IMR-90 (cell line): ENCODE data around the gene SMIM12. TPM values are rescaled to one million over a fixed set of nuclear protein-coding genes. Genes with fewer than 3 reads are reported as not detected.

Experiments used
- ATAC-seq: fragments of 200-7000 bp; cut with Tn5 transposase; 2 replicates; pipeline ENCODE4 v1.9.1; 2020; ENCODE audit warnings: low read depth, mild to moderate bottlenecking, moderate library complexity
- BruUV-seq: library from RNA; stranded (reverse); fragments of 400-500 nt; replicated peaks from 2 replicates; lab custom pipeline; 2021; lab: Mats Ljungman, UMichigan
- CTCF ChIA-PET: fragments of 300-600 bp; formaldehyde crosslinking; extraction: SDS; loops from one replicate; lab custom pipeline; 2021; ENCODE audit warnings: antibody characterized with exemption; lab: Yijun Ruan, JAX
- POLR2A ChIA-PET: fragments of 300-600 bp; sonication (Branson Sonifier 250); formaldehyde crosslinking; loops from one replicate; lab custom pipeline; 2022; ENCODE audit warnings: antibody characterized with exemption; ENCODE audit not compliant: unreplicated experiment; lab: Charles Lee
- DNase-seq: peaks from one replicate; pipeline ENCODE4 v3.0.0; 2013
- H2AFZ ChIP-seq: replicated peaks from 2 replicates; pipeline ENCODE3; 2013; ENCODE audit warnings: low read length, mild to moderate bottlenecking; ENCODE audit not compliant: poor library complexity
- H2AK5ac ChIP-seq: 2 replicates; pipeline ENCODE4 v1.6.1; 2013; ENCODE audit warnings: low read depth, low read length, inconsistent platforms
- H2AK9ac ChIP-seq: replicated peaks from 2 replicates; pipeline ENCODE3; 2013; ENCODE audit warnings: mild to moderate bottlenecking, low read depth, low read length, moderate library complexity; ENCODE audit not compliant: poor library complexity
- H2BK120ac ChIP-seq: 2 replicates; pipeline ENCODE4 v1.6.1; 2013; ENCODE audit warnings: low read depth, low read length, inconsistent platforms
- H2BK15ac ChIP-seq: 3 replicates; pipeline ENCODE4 v1.6.1; 2013; ENCODE audit warnings: low read depth, low read length, inconsistent platforms
- H2BK20ac ChIP-seq: 2 replicates; pipeline ENCODE4 v1.6.1; 2013; ENCODE audit warnings: low read depth, mild to moderate bottlenecking, inconsistent platforms, low read length, moderate library complexity
- H2BK5ac ChIP-seq: 2 replicates; pipeline ENCODE4 v1.6.1; 2013; ENCODE audit warnings: mild to moderate bottlenecking, low read depth, low read length, inconsistent platforms; ENCODE audit not compliant: poor library complexity, severe bottlenecking
- H3K14ac ChIP-seq: replicated peaks from 2 replicates; pipeline ENCODE4 v1.6.1; 2013; ENCODE audit warnings: low read depth, low read length, inconsistent platforms
- H3K18ac ChIP-seq: 2 replicates; pipeline ENCODE4 v1.6.1; 2013; ENCODE audit warnings: low read depth, low read length, control low read depth
- H3K23ac ChIP-seq: 2 replicates; pipeline ENCODE4 v1.6.1; 2013; ENCODE audit warnings: low read depth, low read length, inconsistent platforms
- H3K27ac ChIP-seq: 2 replicates; pipeline ENCODE4 v1.5.1; 2013; ENCODE audit warnings: mild to moderate bottlenecking, control low read depth, low read length; ENCODE audit not compliant: insufficient read depth
- H3K27me3 ChIP-seq: 2 replicates; pipeline ENCODE4 v1.6.1; 2013; ENCODE audit warnings: low read length; ENCODE audit not compliant: control insufficient read depth, insufficient read depth
- H3K36me3 ChIP-seq: 2 replicates; pipeline ENCODE4 v1.6.1; 2013; ENCODE audit warnings: low read length, mixed read lengths; ENCODE audit not compliant: control insufficient read depth, insufficient read depth
- H3K4ac ChIP-seq: 2 replicates; pipeline ENCODE4 v1.6.1; 2013; ENCODE audit warnings: low read depth, low read length, inconsistent platforms
- H3K4me1 ChIP-seq: 2 replicates; pipeline ENCODE4 v1.6.1; 2013; ENCODE audit warnings: low read length, mixed read lengths; ENCODE audit not compliant: control insufficient read depth, insufficient read depth
- H3K4me2 ChIP-seq: 2 replicates; pipeline ENCODE4 v1.6.1; 2013; ENCODE audit warnings: low read depth, mild to moderate bottlenecking, control low read depth, low read length, moderate library complexity
- H3K4me3 ChIP-seq: 2 replicates; pipeline ENCODE4 v1.5.1; 2013; ENCODE audit warnings: low read depth, mild to moderate bottlenecking, control low read depth, low read length, moderate library complexity; ENCODE audit not compliant: insufficient read depth
- H3K56ac ChIP-seq: 2 replicates; pipeline ENCODE4 v1.6.1; 2013; ENCODE audit warnings: low read length, inconsistent platforms; ENCODE audit not compliant: insufficient read depth; ENCODE audit errors: extremely low read depth
- H3K79me1 ChIP-seq, 2 experiments: 2 replicates each; pipeline ENCODE4 v1.6.1; 2013; ENCODE audit warnings: low read length in 2 of 2, inconsistent platforms in 1 of 2, low read depth in 1 of 2
- H3K9ac ChIP-seq: 2 replicates; pipeline ENCODE4 v1.6.1; 2013; ENCODE audit warnings: low read depth, low read length, control low read depth
- H3K9me1 ChIP-seq: 2 replicates; pipeline ENCODE4 v1.6.1; 2013; ENCODE audit warnings: low read length, inconsistent platforms; ENCODE audit not compliant: insufficient read depth
- H3K9me3 ChIP-seq: 2 replicates; pipeline ENCODE4 v1.6.1; 2013; ENCODE audit warnings: low read length; ENCODE audit not compliant: control insufficient read depth, insufficient read depth
- H4K20me1 ChIP-seq: 2 replicates; pipeline ENCODE4 v1.6.1; 2013; ENCODE audit warnings: low read length, inconsistent platforms; ENCODE audit not compliant: insufficient read depth
- H4K5ac ChIP-seq: 2 replicates; pipeline ENCODE4 v1.6.1; 2013; ENCODE audit warnings: mild to moderate bottlenecking, low read depth, low read length, control low read depth
- H4K8ac ChIP-seq, 2 experiments: 2 replicates each; pipeline ENCODE4 v1.6.1; 2013; ENCODE audit warnings: low read depth in 2 of 2, low read length in 2 of 2, control low read depth in 1 of 2, inconsistent platforms in 1 of 2
- H4K91ac ChIP-seq: 2 replicates; pipeline ENCODE4 v1.6.1; 2013; ENCODE audit warnings: low read depth, low read length, inconsistent platforms; ENCODE audit not compliant: insufficient read depth
- CEBPB ChIP-seq: IDR thresholded peaks from 2 replicates; pipeline ENCODE4 v1.6.1; 2012; ENCODE audit warnings: low read depth, low read length, improper control_type of control experiment
- CHD1 ChIP-seq: IDR thresholded peaks from 2 replicates; pipeline ENCODE4 v1.6.1; 2012; ENCODE audit warnings: low read depth, low read length, improper control_type of control experiment
- CTCF ChIP-seq: conservative IDR thresholded peaks from 2 replicates; pipeline ENCODE4 v1.5.1; 2012; ENCODE audit warnings: mild to moderate bottlenecking, low read depth, low read length, improper control_type of control experiment
- POLR2A ChIP-seq: IDR thresholded peaks from 2 replicates; pipeline ENCODE4 v1.6.1; 2012; ENCODE audit warnings: mild to moderate bottlenecking, low read depth, low read length
- RFX5 ChIP-seq: IDR thresholded peaks from 2 replicates; pipeline ENCODE4 v1.8.0; 2012; ENCODE audit warnings: low read depth, mild to moderate bottlenecking, low read length, moderate library complexity
- WGBS, 2 experiments: methylation state at CpG; one replicate each; pipeline versions ENCODE4 v1.1.5 to v1.1.7; 2013; ENCODE audit warnings: missing lambda C conversion rate in 2 of 2; ENCODE audit not compliant: insufficient read length in 1 of 2; ENCODE audit errors: extremely low coverage in 2 of 2; 5-methylcytosine and 5-hydroxymethylcytosine counted together
- dilution Hi-C: fragments of 300-500 bp; cut with HindIII; formaldehyde crosslinking; loops from one replicate; pipeline ENCODE4 v1.14.3; 2018; ENCODE audit warnings: low sequenced_read_pairs; ENCODE audit not compliant: unreplicated experiment
- in situ Hi-C: fragments of 300-500 bp; cut with MboI; formaldehyde crosslinking; loops from 3 replicates; pipeline ENCODE4 v1.14.3; 2019; ENCODE audit warnings: low sequenced_read_pairs, inconsistent platforms, mixed read lengths
- intact Hi-C: fragments of 100-400 bp; cut with micrococcal nuclease; formaldehyde crosslinking; loops from 2 replicates; pipeline ENCODE4 v1.10.0; 2022
- polyA plus RNA-seq, 3 experiments: library from polyadenylated mRNA; depleted of rRNA; stranded (reverse); fragments of >200 nt; gene quantifications; 2 replicates each; pipeline ENCODE4 v1.2.3, GENCODE V29; 2012; ENCODE audit warnings: low replicate concordance in 1 of 3
- total RNA-seq: library from RNA; depleted of rRNA; stranded (reverse); fragments of >200 nt; gene quantifications from 2 replicates; pipeline ENCODE4 v1.2.3, GENCODE V29; 2012
- TF ChIP-seq, protein P1 (sequence below): fragments of 150-350 bp; IDR thresholded peaks from 2 replicates; pipeline ENCODE4 v1.6.1; 2016; ENCODE audit warnings: low read depth, mild to moderate bottlenecking, low read length, moderate library complexity, borderline replicate concordance
- TF ChIP-seq, protein P2 (sequence below): fragments of 150-350 bp; IDR thresholded peaks from 2 replicates; pipeline ENCODE4 v1.6.1; 2017; ENCODE audit warnings: mild to moderate bottlenecking, antibody characterized with exemption, low read length, low read depth

The SMIM12 gene
- total and polyA plus RNA-seq, 2 of the 4 experiments (the other 2 are of a cell fraction), result 31.9 to 44.4 TPM

DNA sequence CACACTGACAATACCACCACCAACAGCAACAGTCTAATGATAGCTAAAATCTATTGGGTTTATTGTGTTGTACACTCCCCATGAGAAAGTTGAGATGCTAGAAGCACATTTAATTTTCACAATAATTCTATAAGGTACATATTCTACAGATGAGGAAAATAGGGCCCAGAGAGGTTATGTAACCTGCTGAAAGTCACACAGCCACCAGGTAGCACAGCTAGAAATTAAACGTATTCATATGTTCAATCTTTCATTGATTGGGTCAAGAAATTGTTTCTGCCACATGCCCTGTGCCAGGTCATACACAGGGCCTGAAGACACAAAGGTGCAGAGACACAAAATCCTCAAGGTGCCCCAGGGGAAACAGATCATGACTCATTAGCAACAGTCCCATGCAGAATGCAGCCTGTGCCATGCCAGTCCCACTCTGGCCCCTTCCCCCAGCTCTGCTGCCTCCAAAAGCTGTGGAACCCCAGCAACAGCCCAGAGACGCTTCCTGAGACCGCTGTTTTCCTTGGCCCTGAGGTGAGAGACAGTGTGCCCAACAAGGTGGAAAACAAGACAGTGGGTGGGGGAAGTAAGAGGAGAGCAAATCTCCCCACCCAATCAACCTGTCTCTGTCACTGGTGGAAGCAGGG lies 34.6 kb downstream of the SMIM12 start:
- no peaks in the 10 kb centered on the region for H3K9me1 ChIP-seq

More for the DNA sequence above, 34.6 kb downstream of the SMIM12 start:
- no peak for TF ChIP-seq CEBPB
- TF ChIP-seq, protein P1, sequence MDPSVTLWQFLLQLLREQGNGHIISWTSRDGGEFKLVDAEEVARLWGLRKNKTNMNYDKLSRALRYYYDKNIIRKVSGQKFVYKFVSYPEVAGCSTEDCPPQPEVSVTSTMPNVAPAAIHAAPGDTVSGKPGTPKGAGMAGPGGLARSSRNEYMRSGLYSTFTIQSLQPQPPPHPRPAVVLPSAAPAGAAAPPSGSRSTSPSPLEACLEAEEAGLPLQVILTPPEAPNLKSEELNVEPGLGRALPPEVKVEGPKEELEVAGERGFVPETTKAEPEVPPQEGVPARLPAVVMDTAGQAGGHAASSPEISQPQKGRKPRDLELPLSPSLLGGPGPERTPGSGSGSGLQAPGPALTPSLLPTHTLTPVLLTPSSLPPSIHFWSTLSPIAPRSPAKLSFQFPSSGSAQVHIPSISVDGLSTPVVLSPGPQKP, result no peak
- TF ChIP-seq CTCF, result no peak
- no peak for TF ChIP-seq CHD1
- no peak for TF ChIP-seq POLR2A
- no peak for TF ChIP-seq RFX5
- TF ChIP-seq, protein P2, sequence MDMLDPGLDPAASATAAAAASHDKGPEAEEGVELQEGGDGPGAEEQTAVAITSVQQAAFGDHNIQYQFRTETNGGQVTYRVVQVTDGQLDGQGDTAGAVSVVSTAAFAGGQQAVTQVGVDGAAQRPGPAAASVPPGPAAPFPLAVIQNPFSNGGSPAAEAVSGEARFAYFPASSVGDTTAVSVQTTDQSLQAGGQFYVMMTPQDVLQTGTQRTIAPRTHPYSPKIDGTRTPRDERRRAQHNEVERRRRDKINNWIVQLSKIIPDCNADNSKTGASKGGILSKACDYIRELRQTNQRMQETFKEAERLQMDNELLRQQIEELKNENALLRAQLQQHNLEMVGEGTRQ, result no peak
- H4K8ac ChIP-seq, result no peak overlapping the region
- no peak overlapping the region for H2BK20ac ChIP-seq
- H3K4me1 ChIP-seq, result no peaks in the 10 kb centered on the region
- H3K4me3 ChIP-seq, result no peak overlapping the region
- H3K23ac ChIP-seq, result no peak overlapping the region
- no peaks in the 10 kb centered on the region for H4K20me1 ChIP-seq
- dilution Hi-C loops, result no loop called here
- H3K27me3 ChIP-seq, result no peaks in the 10 kb centered on the region
- H2BK5ac ChIP-seq, result no peak overlapping the region
- H3K79me1 ChIP-seq, result no peaks in the 10 kb centered on the region
- H4K5ac ChIP-seq, result no peak overlapping the region
- H3K36me3 ChIP-seq, result no peaks in the 10 kb centered on the region
- ATAC-seq (no peak), DNase-seq (no peak)
- H2BK120ac ChIP-seq, result no peak overlapping the region
- CTCF ChIA-PET, result no interaction called here
- no peak overlapping the region for H2AK5ac ChIP-seq
- no peaks in the 10 kb centered on the region for H3K9me3 ChIP-seq
- no peak overlapping the region for H3K9ac ChIP-seq
- no peak overlapping the region for H3K4ac ChIP-seq
- POLR2A ChIA-PET, result no interaction called here
- peak overlapping the region; percentile 14 for H2AFZ ChIP-seq
- intact Hi-C loops, result no loop called here
- no peak overlapping the region for H3K14ac ChIP-seq
- no peak overlapping the region for H2BK15ac ChIP-seq
- H4K91ac ChIP-seq, result no peak overlapping the region
- H3K18ac ChIP-seq, result no peak overlapping the region
- no peak overlapping the region for H3K27ac ChIP-seq
- H3K56ac ChIP-seq, result no peak overlapping the region
- no peak overlapping the region for H3K4me2 ChIP-seq
- no TSS peak for BruUV-seq
- no peak overlapping the region for H2AK9ac ChIP-seq
- in situ Hi-C loops, result no loop called here
- 86% methylated on average over 1 of the region's 3 CpGs; no CpG with 5 or more reads in 1 of the 2 experiments for WGBS, 2 experiments
